ENCODE measurements around the gene FARS2. TPM values are rescaled to one million over a fixed set of nuclear protein-coding genes. Genes with fewer than 3 reads are reported as not detected.

The FARS2 gene
- total RNA-seq, 1 donor from 2014 or later = 21.9 TPM

DNA sequence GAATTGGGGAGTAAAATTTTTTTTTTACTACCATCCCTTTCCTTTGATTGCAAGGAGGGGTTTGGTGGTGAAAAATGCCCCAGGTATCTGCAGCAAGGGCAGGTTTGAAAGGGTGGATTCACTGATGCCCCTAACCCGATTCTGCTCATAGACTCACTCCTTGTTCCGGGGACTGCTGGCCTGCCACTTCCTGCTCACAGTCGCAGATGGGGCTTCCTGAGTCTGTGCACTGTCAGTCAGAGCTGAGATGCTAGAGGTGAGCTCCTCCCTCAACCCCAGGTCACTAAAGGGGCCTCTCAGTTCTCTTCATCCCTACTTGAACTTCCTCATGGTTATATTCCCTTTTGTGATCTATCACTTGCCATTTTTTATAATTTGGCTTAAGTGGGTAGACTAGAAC is 357.9 kb downstream of the FARS2 start:
- no peak for DNase-seq (ENCODE audit: extremely low spot score, unreplicated experiment)
- no peaks in the 10 kb centered on the region for H3K27me3 Mint-ChIP-seq
- H3K27ac Mint-ChIP-seq = no peak overlapping the region
- no peak overlapping the region for H3K4me3 Mint-ChIP-seq
- TF ChIP-seq, protein P1, sequence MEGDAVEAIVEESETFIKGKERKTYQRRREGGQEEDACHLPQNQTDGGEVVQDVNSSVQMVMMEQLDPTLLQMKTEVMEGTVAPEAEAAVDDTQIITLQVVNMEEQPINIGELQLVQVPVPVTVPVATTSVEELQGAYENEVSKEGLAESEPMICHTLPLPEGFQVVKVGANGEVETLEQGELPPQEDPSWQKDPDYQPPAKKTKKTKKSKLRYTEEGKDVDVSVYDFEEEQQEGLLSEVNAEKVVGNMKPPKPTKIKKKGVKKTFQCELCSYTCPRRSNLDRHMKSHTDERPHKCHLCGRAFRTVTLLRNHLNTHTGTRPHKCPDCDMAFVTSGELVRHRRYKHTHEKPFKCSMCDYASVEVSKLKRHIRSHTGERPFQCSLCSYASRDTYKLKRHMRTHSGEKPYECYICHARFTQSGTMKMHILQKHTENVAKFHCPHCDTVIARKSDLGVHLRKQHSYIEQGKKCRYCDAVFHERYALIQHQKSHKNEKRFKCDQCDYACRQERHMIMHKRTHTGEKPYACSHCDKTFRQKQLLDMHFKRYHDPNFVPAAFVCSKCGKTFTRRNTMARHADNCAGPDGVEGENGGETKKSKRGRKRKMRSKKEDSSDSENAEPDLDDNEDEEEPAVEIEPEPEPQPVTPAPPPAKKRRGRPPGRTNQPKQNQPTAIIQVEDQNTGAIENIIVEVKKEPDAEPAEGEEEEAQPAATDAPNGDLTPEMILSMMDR (conservative IDR thresholded peaks at IDR 0.05) = no peak
- no peaks in the 10 kb centered on the region for H3K4me1 Mint-ChIP-seq (ENCODE audit: unreplicated experiment)
- H3K36me3 Mint-ChIP-seq = peaks cover 12% of the 10 kb centered on the region
- H3K9me3 Mint-ChIP-seq = peaks cover 4% of the 10 kb centered on the region

DNA sequence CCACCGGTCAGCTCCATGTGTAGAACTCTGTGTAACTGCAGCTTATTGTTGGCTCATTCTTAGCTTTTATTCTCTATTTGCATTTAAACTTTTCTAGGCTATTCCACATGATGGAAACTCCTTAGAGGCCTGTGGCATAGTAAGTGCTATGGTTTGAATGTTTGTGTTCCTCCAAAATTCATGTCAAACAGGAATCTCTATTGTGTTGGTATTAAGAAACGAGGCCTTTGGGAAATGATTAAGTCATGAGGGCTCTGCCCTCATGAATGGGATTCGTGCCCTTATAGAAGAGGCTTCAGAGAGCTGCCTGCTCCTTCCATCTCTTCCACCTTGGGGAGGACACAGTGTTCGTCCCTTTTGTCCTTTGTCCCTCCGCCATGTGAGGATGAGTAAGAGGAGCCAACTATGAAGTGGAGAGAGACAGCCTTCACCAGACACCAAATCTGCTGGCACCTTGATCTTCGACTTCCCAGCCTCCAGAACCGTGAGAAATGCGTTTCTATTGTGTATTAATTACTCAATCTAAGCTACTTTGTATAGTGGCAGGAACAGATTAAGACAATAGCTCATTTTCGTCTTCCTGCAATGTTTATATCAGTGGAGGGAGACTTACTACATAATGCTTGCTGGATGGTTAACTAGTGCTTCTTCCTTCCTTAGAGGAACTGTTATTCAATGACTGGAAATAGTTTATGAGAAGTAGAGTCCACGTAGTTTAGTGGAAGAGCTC is 361.1 kb downstream of the FARS2 start:
- DNase-seq (ENCODE audit: extremely low spot score, unreplicated experiment) = no peak
- H3K27ac Mint-ChIP-seq = no peak overlapping the region
- TF ChIP-seq, protein P1 (conservative IDR thresholded peaks at IDR 0.05) = no peak
- H3K4me1 Mint-ChIP-seq (ENCODE audit: unreplicated experiment) = no peaks in the 10 kb centered on the region
- peaks cover 4% of the 10 kb centered on the region for H3K9me3 Mint-ChIP-seq
- H3K27me3 Mint-ChIP-seq = no peaks in the 10 kb centered on the region
- peaks cover 4% of the 10 kb centered on the region for H3K36me3 Mint-ChIP-seq
- no peak overlapping the region for H3K4me3 Mint-ChIP-seq

DNA sequence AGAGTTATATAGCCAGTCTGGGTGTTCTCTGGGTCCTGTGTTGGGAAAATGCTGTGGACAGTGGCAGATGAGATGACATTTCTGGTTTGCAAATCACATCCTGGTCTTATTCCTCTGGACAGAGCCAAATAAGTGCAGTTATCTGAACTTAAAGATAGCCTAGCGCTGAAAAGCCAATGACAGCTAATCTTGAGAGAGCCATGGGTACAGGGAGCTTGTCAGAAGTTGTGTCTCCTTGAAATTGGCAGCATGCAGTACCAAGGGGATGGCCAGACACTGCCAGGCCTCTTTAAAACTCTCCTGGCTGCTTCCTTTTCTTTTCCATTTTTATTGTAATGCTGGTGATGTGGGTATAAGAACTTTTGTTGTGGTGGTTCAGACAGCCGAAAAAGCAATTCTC is 362.5 kb downstream of the FARS2 start:
- no peak for DNase-seq (ENCODE audit: extremely low spot score, unreplicated experiment)
- H3K36me3 Mint-ChIP-seq = peaks cover 3% of the 10 kb centered on the region
- peaks cover 2% of the 10 kb centered on the region for H3K9me3 Mint-ChIP-seq
- no peaks in the 10 kb centered on the region for H3K27me3 Mint-ChIP-seq
- H3K27ac Mint-ChIP-seq = no peak overlapping the region
- H3K4me3 Mint-ChIP-seq = no peak overlapping the region
- TF ChIP-seq, protein P1 (conservative IDR thresholded peaks at IDR 0.05) = no peak
- H3K4me1 Mint-ChIP-seq (ENCODE audit: unreplicated experiment) = no peaks in the 10 kb centered on the region

DNA sequence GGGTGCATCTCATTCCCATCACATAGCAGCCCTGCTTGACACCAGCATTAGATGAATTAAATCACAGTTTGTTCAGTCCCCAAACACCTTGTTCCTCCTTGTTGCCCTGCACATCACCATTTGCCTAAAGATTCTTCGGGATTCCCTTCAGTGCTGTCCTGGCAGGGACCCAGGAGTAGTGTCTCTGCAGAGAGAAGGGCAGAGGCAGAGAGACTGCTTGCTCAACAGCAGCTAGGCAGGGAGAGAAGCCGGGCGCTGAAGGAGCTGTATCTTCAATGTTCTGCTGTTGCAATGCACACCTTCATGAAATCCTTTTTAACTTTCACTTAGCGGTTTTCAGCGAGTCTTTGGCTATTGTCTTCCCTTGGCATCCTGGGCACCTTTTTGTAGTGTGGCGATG is 362.9 kb downstream of the FARS2 start:
- no peaks in the 10 kb centered on the region for H3K9me3 Mint-ChIP-seq
- H3K27me3 Mint-ChIP-seq = no peaks in the 10 kb centered on the region
- H3K36me3 Mint-ChIP-seq = no peaks in the 10 kb centered on the region
- TF ChIP-seq, protein P1 (conservative IDR thresholded peaks at IDR 0.05) = no peak
- H3K27ac Mint-ChIP-seq = no peak overlapping the region
- no peak for DNase-seq (ENCODE audit: extremely low spot score, unreplicated experiment)
- H3K4me1 Mint-ChIP-seq (ENCODE audit: unreplicated experiment) = no peaks in the 10 kb centered on the region
- no peak overlapping the region for H3K4me3 Mint-ChIP-seq

DNA sequence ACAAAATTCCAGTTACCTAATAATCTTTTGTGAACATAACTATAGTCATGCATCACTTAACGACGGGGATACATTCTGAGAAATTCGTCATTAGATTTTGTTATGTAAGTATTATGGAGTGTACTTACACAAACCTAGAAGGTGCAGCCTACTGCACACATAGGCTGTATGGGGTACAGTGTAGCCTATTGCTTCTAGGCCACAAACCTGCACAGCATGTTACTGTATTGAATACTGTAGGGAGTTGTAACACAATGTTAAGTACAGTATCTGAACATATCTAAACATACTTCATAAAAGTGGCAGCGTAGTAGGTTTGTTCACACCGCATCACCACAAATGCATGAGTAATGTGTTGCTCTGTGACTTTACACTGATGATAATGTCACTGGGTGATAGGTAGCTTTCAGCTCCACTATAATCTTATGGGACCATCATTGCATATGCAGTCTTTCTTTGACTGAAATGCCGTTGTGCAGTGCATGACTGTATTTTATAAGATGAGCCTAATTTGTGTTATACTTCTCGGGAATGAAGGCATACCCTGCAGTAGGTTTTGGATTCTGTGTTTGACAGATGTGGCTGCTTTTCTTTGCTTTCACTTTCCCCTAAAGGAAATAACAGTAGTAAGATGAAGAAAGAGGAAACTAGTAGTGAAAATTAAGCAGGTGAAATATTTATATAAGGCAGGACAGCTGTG is 365.6 kb downstream of the FARS2 start:
- Mint-ChIP-seq H3K9me3 (no peaks in the 10 kb centered on the region), H3K27me3 (no peaks in the 10 kb centered on the region), H3K27ac (no peak overlapping the region), H3K36me3 (no peaks in the 10 kb centered on the region), H3K4me1 (ENCODE audit: unreplicated experiment) (no peaks in the 10 kb centered on the region), H3K4me3 (no peak overlapping the region)
- TF ChIP-seq, protein P1 (conservative IDR thresholded peaks at IDR 0.05) = no peak
- DNase-seq (ENCODE audit: extremely low spot score, unreplicated experiment) = no peak
